H9 (cell line): ENCODE results near the gene SCGB2A2. TPM values are rescaled to one million over a fixed set of nuclear protein-coding genes. Genes with fewer than 3 reads are reported as not detected.

ENCODE experiments used
- DNase-seq: peaks from one replicate; pipeline ENCODE4 v3.0.0-alpha.2; 2017
- H2AFZ ChIP-seq: one replicate; pipeline ENCODE4 v1.6.1; 2013; ENCODE audit warnings: mild to moderate bottlenecking, low read length, control low read depth, moderate library complexity
- H2AK5ac ChIP-seq: 2 replicates; pipeline ENCODE4 v1.6.1; 2013; ENCODE audit warnings: low read length, control low read depth, mixed read lengths; ENCODE audit not compliant: insufficient read length
- H2BK120ac ChIP-seq: one replicate; pipeline ENCODE4 v1.6.1; 2013; ENCODE audit warnings: low read depth, mild to moderate bottlenecking, low read length, control low read depth, inconsistent platforms; ENCODE audit not compliant: poor library complexity, severe bottlenecking
- H2BK12ac ChIP-seq: 2 replicates; pipeline ENCODE4 v1.6.1; 2013; ENCODE audit warnings: low read length, control low read depth, mixed read lengths, low read depth; ENCODE audit not compliant: insufficient read length
- H2BK15ac ChIP-seq: 2 replicates; pipeline ENCODE4 v1.6.1; 2013; ENCODE audit warnings: low read depth, low read length, control low read depth
- H2BK20ac ChIP-seq: one replicate; pipeline ENCODE4 v1.6.1; 2013; ENCODE audit warnings: low read depth, mild to moderate bottlenecking, low read length, control low read depth, inconsistent platforms; ENCODE audit not compliant: poor library complexity, severe bottlenecking
- H2BK5ac ChIP-seq: 2 replicates; pipeline ENCODE4 v1.6.1; 2013; ENCODE audit warnings: low read length, control low read depth, mixed read lengths; ENCODE audit not compliant: insufficient read length
- H3K14ac ChIP-seq: 2 replicates; pipeline ENCODE4 v1.6.1; 2013; ENCODE audit warnings: low read length, control low read depth; ENCODE audit not compliant: insufficient read depth
- H3K18ac ChIP-seq: 2 replicates; pipeline ENCODE4 v1.6.1; 2013; ENCODE audit warnings: low read depth, mild to moderate bottlenecking, mixed read lengths, low read length, control low read depth; ENCODE audit not compliant: insufficient read length
- H3K23ac ChIP-seq: 2 replicates; pipeline ENCODE4 v1.6.1; 2013; ENCODE audit warnings: low read length, control low read depth, mixed read lengths, low read depth; ENCODE audit not compliant: insufficient read length
- H3K23me2 ChIP-seq: 2 replicates; pipeline ENCODE4 v1.6.1; 2013; ENCODE audit warnings: low read depth, mild to moderate bottlenecking, mixed read lengths, low read length, control low read depth; ENCODE audit not compliant: insufficient read length, poor library complexity, severe bottlenecking
- H3K27ac ChIP-seq: 2 replicates; pipeline ENCODE4 v1.5.1; 2013; ENCODE audit warnings: low read length, control low read depth, mixed read lengths, low read depth; ENCODE audit not compliant: insufficient read length
- H3K27me3 ChIP-seq: 2 replicates; pipeline ENCODE4 v1.6.1; 2013; ENCODE audit warnings: low read length, control low read depth, inconsistent platforms; ENCODE audit not compliant: insufficient read depth
- H3K4ac ChIP-seq: 2 replicates; pipeline ENCODE4 v1.6.1; 2013; ENCODE audit warnings: low read depth, mild to moderate bottlenecking, control low read depth, inconsistent platforms, low read length, moderate library complexity
- H3K4me1 ChIP-seq: 2 replicates; pipeline ENCODE4 v1.6.1; 2013; ENCODE audit warnings: low read length, control low read depth, inconsistent platforms; ENCODE audit not compliant: insufficient read depth
- H3K4me2 ChIP-seq: 2 replicates; pipeline ENCODE4 v1.6.1; 2013; ENCODE audit warnings: low read length, control low read depth, mixed read lengths; ENCODE audit not compliant: insufficient read length, insufficient read depth
- H3K56ac ChIP-seq: 2 replicates; pipeline ENCODE4 v1.6.1; 2013; ENCODE audit warnings: low read depth, mild to moderate bottlenecking, mixed read lengths, low read length, control low read depth; ENCODE audit not compliant: insufficient read length
- H3K79me1 ChIP-seq: 2 replicates; pipeline ENCODE4 v1.6.1; 2013; ENCODE audit warnings: low read depth, mild to moderate bottlenecking, moderate library complexity, low read length, control low read depth, inconsistent platforms; ENCODE audit not compliant: insufficient read depth, poor library complexity, severe bottlenecking
- H3K79me2 ChIP-seq: 2 replicates; pipeline ENCODE4 v1.6.1; 2013; ENCODE audit warnings: low read length, control low read depth, inconsistent platforms; ENCODE audit not compliant: insufficient read depth
- H3K9ac ChIP-seq: 2 replicates; pipeline ENCODE4 v1.6.1; 2013; ENCODE audit warnings: low read length, control low read depth, mixed read lengths; ENCODE audit not compliant: insufficient read length; ENCODE audit errors: extremely low read depth
- H3K9me3 ChIP-seq: one replicate; pipeline ENCODE4 v1.6.1; 2013; ENCODE audit warnings: low read depth, low read length, inconsistent platforms; ENCODE audit not compliant: control insufficient read depth
- H3T11ph ChIP-seq: one replicate; pipeline ENCODE4 v1.6.1; 2013; ENCODE audit warnings: mild to moderate bottlenecking, low read length, control low read depth, inconsistent platforms
- H4K20me1 ChIP-seq: one replicate; pipeline ENCODE4 v1.6.1; 2013; ENCODE audit not compliant: control insufficient read depth, insufficient read length, insufficient read depth
- H4K5ac ChIP-seq: 2 replicates; pipeline ENCODE4 v1.6.1; 2013; ENCODE audit warnings: low read depth, mild to moderate bottlenecking, mixed read lengths, low read length, control low read depth; ENCODE audit not compliant: insufficient read length
- H4K8ac ChIP-seq: replicated peaks from 2 replicates; pipeline ENCODE4 v1.6.1; 2013; ENCODE audit warnings: low read length, control low read depth, mixed read lengths, low read depth; ENCODE audit not compliant: insufficient read length
- H4K91ac ChIP-seq: 2 replicates; pipeline ENCODE4 v1.6.1; 2013; ENCODE audit warnings: low read depth, mild to moderate bottlenecking, moderate library complexity, mixed read lengths, low read length, control low read depth; ENCODE audit not compliant: insufficient read length
- H3K27ac Mint-ChIP-seq, 3 experiments: 2 replicates in 2 of 3; 3 replicates in 1 of 3; pipeline ENCODE4 v1.8.0; 2020 to 2021; ENCODE audit warnings: mixed read lengths in 3 of 3, mild to moderate bottlenecking in 1 of 3, moderate library complexity in 1 of 3
- H3K27me3 Mint-ChIP-seq: 2 replicates; pipeline ENCODE4 v1.8.0; 2021; ENCODE audit warnings: low read depth, mild to moderate bottlenecking, moderate library complexity, mixed read lengths
- H3K36me3 Mint-ChIP-seq, 3 experiments: 2 replicates in 2 of 3; 3 replicates in 1 of 3; pipeline ENCODE4 v1.8.0; 2020 to 2021; ENCODE audit warnings: low read depth in 3 of 3, mixed read lengths in 3 of 3; ENCODE audit not compliant: insufficient read depth in 1 of 3
- H3K4me1 Mint-ChIP-seq, 2 experiments: 2 replicates each; pipeline ENCODE4 v1.8.0; 2020; ENCODE audit warnings: mixed read lengths in 2 of 2
- H3K4me3 Mint-ChIP-seq, 2 experiments: 2 replicates in 1 of 2; 3 replicates in 1 of 2; pipeline ENCODE4 v1.8.0; 2020 to 2021; ENCODE audit warnings: mild to moderate bottlenecking in 2 of 2, mixed read lengths in 2 of 2, moderate library complexity in 1 of 2
- H3K9me3 Mint-ChIP-seq, 2 experiments: 2 replicates in 1 of 2; 3 replicates in 1 of 2; pipeline ENCODE4 v1.8.0; 2020; ENCODE audit warnings: mild to moderate bottlenecking in 2 of 2, mixed read lengths in 2 of 2, moderate library complexity in 1 of 2
- CTCF ChIP-seq: fragments of 200-600 bp; sonication (generic); conservative IDR thresholded peaks from 3 replicates; pipeline ENCODE4 v1.8.0; 2021; ENCODE audit warnings: antibody characterized with exemption, mild to moderate bottlenecking
- WGBS: extraction: QIAGEN DNeasy Blood & Tissue Kit; methylation state at CpG from one replicate; pipeline ENCODE4 v1.1.7; 2013; ENCODE audit warnings: missing lambda C conversion rate, low lambda C conversion rate, mixed read lengths; ENCODE audit not compliant: insufficient read length; ENCODE audit errors: extremely low coverage; 5-methylcytosine and 5-hydroxymethylcytosine counted together
- total RNA-seq: library from RNA; stranded (reverse); gene quantifications from 2 replicates; pipeline ENCODE4 v1.2.1, GENCODE V29; 2021

SCGB2A2 gene
- total RNA-seq, 1 experiment from 2014 or later, result not detected

GRCh38 chr11:62306227-62306626 lies 36.3 kb downstream of the SCGB2A2 start:
- TF ChIP-seq CTCF, result no peak
- Histone ChIP-seq H3K9me3 (no peaks in the 10 kb centered on the region), H3K27me3 (no peaks in the 10 kb centered on the region), H3K14ac (no peak overlapping the region; the same call in 1 of the 2 replicates), H3K23me2 (no peaks in the 10 kb centered on the region), H3K4me1 (no peaks in the 10 kb centered on the region), H4K5ac (no peak overlapping the region), H3K18ac (no peak overlapping the region), H4K8ac (no peak overlapping the region), H4K91ac (no peak overlapping the region), H4K20me1 (no peaks in the 10 kb centered on the region), H2BK5ac (no peak overlapping the region), H3K4ac (no peak overlapping the region), H2BK15ac (no peak overlapping the region), H3K56ac (no peak overlapping the region), H3K79me2 (no peaks in the 10 kb centered on the region), H3K79me1 (no peaks in the 10 kb centered on the region), H2BK120ac (no peak overlapping the region), H2BK20ac (no peak overlapping the region), H3T11ph (no peak overlapping the region), H3K23ac (no peak overlapping the region), H2AK5ac (no peak overlapping the region), H3K27ac (no peak overlapping the region), H2AFZ (no peak overlapping the region), H3K9ac (no peak overlapping the region), H2BK12ac (no peak overlapping the region), H3K4me2 (no peak overlapping the region)
- Mint-ChIP-seq H3K27ac (no peak overlapping the region), H3K36me3 (no peaks in the 10 kb centered on the region), H3K27me3 (peaks cover 17% of the 10 kb centered on the region), H3K4me1 (peaks cover 0 to 4% of the 10 kb centered on the region in 2 experiments; a peak in 2 of 4 replicates), H3K9me3 (peaks cover 7 to 17% of the 10 kb centered on the region in 2 experiments), H3K4me3 (no peak overlapping the region)
- no CpG with 5 or more reads among the region's 6 CpGs for WGBS
- DNase-seq, result no peak
